Liver (tissue), 3 donors: ENCODE measurements around the gene ALDH2.

Source experiments
- ATF3 ChIP-seq: IDR thresholded peaks from 2 replicates; pipeline ENCODE4 v1.6.1; 2016; ENCODE audit warnings: antibody characterized with exemption
- CTCF ChIP-seq: fragments of 150-350 bp; IDR thresholded peaks from 2 replicates; pipeline ENCODE4 v1.5.1; 2017; ENCODE audit warnings: improper control_type of control experiment, low read depth, low read length; ENCODE audit not compliant: missing input control
- EGR1 ChIP-seq, 2 donors: IDR thresholded peaks; 2 replicates each; pipeline ENCODE4 v1.6.1; 2016 to 2018; ENCODE audit warnings: antibody characterized with exemption in 2 of 2, low read depth in 2 of 2
- GABPA ChIP-seq, 2 donors: IDR thresholded peaks in 1 of 2; conservative IDR thresholded peaks in 1 of 2; 2 replicates each; pipeline ENCODE4 v1.6.1; 2016; ENCODE audit warnings: antibody characterized with exemption in 2 of 2, mild to moderate bottlenecking in 1 of 2, moderate library complexity in 1 of 2
- MAX ChIP-seq: IDR thresholded peaks from 2 replicates; pipeline ENCODE4 v1.6.1; 2016; ENCODE audit warnings: antibody characterized with exemption
- RAD21 ChIP-seq, 2 donors: IDR thresholded peaks; 2 replicates each; pipeline ENCODE4 v1.6.1; 2016; ENCODE audit warnings: antibody characterized with exemption in 2 of 2, mild to moderate bottlenecking in 2 of 2
- REST ChIP-seq: IDR thresholded peaks from 2 replicates; pipeline ENCODE4 v1.6.1; 2016; ENCODE audit warnings: antibody characterized with exemption, mild to moderate bottlenecking
- TAF1 ChIP-seq: conservative IDR thresholded peaks from 2 replicates; pipeline ENCODE4 v1.6.1; 2016; ENCODE audit warnings: antibody characterized with exemption, mild to moderate bottlenecking
- YY1 ChIP-seq: IDR thresholded peaks from 2 replicates; pipeline ENCODE4 v1.6.1; 2016; ENCODE audit warnings: antibody characterized with exemption, mild to moderate bottlenecking
- ZBTB33 ChIP-seq: IDR thresholded peaks from 2 replicates; pipeline ENCODE4 v1.6.1; 2016; ENCODE audit warnings: antibody characterized with exemption
- donor health status: healthy.
- donor health status: healthy.

- TF ChIP-seq REST (no peak), CTCF (no peak), GABPA (IDR thresholded peaks at IDR 0.05 in 1 of 2, conservative IDR thresholded peaks at IDR 0.05 in 1 of 2) (no peak), ATF3 (no peak), RAD21 (IDR thresholded peaks at IDR 0.05) (no peak), EGR1 (IDR thresholded peaks at IDR 0.05; ENCODE audit: low read depth in 2 of 2) (no peak), ZBTB33 (no peak), MAX (no peak), TAF1 (no peak), YY1 (no peak)
Measured at GRCh38 chr12:111748151-111748672, 18.5 kb upstream of the ALDH2 start.
